IPS-NIHi7 (cell line): ENCODE measurements around the gene KIF2A.

Experiments
- DNase-seq: peaks from one replicate; pipeline ENCODE4 v3.0.0; 2012; ENCODE audit warnings: mixed read lengths; ENCODE audit errors: extremely low spot score

Gene KIF2A

DNA sequence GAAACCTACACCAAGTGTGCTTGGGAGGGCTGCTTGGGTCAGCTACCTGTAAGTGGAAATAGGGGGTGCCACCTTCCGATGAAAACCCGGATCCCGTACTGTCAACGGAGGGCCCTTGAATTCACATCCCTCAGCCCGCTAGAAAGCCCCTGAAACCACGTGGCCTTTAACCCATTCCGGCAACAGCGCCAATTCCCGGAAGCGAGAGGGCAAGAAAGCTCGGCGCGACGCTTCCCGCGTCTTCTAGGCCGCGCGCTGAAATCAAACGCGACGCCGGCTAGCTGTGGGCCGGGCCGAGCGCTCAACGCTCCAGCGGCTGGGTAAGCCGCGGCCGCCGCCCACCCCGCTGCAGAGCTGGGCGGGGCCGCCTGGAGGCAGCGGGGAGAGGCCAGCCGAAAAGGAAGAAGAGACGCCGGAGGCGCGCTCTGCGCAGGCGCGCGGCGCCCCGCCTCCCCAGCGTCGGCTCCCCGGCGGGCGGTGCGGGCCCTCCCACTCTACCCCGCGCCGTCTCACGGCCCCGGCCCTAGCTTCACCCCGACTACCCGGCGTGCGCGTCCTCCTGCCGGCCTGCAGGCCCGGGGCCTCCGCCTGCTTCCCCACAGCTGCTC lies at the start of gene KIF2A:
KIF2A (plus strand) TSS at position 492 of the 608 bp plus-strand sequence. CDS start 267 bp downstream, outside the sequence.
- DNase-seq: peak; percentile 97

GRCh38 chr5:62257020-62257367 lies 49.0 kb upstream of the KIF2A start:
- DNase-seq: no peak

- no peak for DNase-seq
Measured at GRCh38 chr5:62258654-62259053, 47.4 kb upstream of the KIF2A start.

DNA sequence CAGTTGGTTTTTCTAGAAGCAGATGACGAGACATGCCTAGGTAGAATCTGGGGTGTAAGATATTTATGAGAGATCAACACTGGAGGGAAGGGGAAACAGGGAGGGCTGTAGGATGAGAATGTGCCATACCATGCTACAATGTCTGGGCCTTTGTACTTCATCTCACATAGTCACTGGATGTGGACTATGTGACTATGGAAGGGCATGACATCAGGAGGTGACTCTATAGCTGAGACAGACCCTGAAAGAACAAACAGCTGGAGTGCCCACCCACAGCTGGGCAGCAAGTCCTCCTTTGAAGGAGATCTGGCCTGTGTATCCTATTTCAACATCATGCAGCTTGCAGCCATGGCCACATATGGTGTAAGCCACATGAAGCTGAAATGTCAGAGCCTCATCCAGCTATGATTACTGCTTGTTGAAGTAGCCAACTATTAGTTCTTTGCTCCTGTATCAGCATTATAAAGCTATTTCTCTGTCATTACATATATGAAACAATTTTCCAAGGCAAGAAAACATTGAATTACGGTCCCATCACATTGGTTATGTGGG lies 46.2 kb upstream of the KIF2A start:
- no peak for DNase-seq

DNA sequence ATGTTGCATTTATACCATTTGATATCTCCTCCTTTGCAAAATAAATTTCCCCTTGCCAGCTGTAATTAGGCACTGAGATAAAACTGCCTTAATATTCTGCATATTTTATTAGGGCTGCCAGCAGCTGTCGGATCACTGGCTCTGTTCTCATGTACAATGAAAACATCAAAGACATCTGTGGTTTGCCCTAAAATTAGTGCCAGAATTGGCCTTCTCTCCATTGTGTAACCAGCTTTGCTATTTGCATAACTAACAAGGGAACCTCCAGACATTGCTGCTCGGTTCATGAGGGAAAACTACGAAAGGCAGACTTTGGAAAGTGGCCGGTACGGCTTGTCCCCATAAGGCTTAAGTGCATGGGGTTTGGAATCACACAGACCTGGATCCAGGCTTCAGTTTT lies 45.5 kb upstream of the KIF2A start:
- no peak for DNase-seq

DNA sequence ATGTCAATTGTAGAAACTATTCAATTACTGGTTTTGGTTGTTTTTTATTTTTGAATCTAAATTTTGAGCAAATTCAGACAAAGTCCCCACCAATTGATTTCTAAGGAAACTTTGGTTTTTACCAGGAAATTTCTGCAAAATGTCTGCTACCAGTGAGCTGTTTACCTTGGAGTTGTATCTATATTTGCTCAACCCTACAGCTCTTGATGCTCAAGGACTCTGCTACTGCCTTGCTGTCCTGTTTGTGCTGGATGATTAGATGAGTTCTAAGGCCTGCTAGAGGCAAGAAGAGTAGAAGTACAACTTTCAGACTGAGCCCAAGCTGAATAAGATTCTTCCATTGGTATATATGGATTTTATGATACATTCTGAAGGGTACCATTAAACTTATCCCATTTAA lies 42.6 kb upstream of the KIF2A start:
- DNase-seq: no peak

DNA sequence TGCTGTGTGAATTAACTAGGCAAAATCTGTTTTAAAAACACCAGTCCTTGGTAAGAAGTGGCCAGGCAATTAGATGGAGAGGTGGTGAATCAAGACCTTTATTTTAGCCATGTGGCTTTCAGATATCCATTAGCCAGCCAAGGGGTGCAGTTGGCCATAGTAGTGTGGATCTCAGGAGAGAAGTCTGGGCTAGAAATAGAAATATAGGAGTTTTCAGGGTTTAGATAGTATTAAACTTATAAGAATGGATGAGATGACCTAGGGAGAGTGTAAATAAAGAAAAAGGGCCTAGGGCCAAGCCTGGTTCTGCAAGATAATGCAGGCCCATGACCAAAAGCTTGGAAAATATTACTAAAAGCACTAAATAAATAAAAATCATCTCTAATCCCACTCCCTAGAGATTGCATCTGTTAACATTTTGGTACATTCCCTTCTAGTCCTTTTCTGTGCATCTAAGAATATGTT lies 40.3 kb upstream of the KIF2A start:
- DNase-seq: no peak

DNA sequence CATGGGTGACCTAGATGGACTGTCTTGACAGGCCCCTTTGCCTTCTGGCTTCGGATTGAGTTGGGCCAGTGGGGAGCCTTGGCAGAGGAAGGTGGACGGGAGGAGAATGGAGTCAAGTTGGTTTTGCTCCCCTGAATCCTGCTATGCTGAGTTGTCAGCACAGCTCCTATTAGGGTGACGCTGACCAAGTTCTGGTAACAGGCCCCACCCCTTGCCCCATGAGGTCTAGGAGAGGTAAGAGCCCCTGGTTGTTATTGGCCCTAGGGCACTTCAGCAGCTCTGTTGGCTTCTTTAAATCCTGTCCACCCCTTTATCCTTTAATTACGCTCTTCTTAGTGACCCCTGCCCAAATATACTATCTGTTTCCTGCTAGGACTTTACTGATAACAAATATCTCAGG lies 39.4 kb upstream of the KIF2A start:
- no peak for DNase-seq

GRCh38 chr5:62268234-62268633 lies 37.8 kb upstream of the KIF2A start:
- peak; percentile 22 for DNase-seq

DNA sequence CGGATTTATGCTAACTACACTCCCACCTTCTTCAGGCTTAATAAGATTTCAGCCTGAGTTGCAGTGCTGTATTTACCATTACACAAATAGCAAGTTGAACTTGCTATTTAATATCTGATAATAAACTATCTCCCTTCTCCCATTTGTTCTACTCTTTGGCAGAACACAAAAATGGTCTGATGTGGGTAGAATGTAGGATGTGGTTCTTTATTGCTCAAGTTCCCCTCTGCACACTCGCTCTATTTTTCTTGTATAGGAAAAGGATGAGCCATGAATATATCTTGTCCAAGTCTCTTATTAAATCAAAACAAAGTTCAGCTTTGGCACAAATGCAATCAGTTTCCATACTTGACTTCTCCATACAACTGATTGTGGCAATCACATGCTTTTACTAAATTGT lies 37.2 kb upstream of the KIF2A start:
- DNase-seq: no peak

- DNase-seq: no peak
Measured at GRCh38 chr5:62271370-62271769, 34.6 kb upstream of the KIF2A start.

DNA sequence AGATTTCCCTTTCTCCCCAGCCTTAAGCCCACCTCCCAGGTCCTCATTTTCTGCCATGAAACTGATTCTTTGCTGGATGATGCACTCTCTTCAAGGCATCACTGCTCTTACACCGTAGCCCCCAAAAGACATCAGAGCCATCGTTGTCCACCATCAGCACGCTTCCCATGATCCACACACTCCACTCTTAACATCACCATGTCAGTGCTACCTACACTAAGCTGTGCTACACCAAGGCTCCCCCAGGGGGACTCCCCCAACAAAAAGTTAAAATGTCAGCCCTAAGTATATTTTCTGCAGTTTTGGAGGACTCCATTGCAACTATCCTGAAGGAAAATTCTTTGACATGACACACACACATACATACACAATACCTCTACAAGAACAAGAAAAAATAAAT lies 34.1 kb upstream of the KIF2A start:
- DNase-seq: no peak

DNA sequence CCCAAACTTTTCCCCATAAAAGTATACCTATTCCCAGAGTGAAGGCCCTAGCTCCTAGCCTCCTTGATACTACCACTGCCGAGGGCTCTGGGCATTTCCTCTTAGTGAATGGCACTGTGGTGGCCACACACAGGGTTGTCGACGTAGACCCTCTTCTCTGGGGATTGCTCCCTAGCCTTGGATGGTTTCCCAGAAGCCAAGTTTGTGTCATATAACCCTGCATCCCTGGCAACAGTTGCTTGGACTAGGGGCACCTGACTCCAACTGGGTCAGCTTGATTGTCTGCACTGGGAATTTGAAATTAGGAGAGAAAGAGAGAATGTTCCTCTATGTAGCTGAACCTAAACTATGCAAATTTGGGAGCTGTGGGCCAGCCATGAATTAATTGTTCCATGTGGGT lies 32.3 kb upstream of the KIF2A start:
- no peak for DNase-seq

DNA sequence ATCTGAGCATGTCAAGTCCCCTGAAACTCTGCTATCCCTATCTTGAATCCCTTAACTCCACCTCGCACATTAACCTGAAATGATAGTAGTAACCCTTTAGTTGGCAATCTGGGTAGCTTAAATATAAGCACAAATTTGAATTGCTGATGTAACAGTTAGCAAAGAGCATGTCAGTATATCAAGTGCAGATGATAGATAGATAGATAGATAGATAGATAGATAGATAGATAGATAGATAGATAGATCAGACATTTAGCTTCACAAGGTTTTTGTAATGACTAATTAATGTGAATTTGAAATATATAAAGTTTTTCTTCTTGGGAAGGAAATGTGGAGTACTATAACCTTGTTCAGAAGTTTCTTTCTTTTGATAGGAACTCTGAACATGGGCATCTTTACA lies 30.4 kb upstream of the KIF2A start:
- DNase-seq: no peak

- no peak for DNase-seq
Measured at GRCh38 chr5:62281411-62281810, 24.6 kb upstream of the KIF2A start.

DNA sequence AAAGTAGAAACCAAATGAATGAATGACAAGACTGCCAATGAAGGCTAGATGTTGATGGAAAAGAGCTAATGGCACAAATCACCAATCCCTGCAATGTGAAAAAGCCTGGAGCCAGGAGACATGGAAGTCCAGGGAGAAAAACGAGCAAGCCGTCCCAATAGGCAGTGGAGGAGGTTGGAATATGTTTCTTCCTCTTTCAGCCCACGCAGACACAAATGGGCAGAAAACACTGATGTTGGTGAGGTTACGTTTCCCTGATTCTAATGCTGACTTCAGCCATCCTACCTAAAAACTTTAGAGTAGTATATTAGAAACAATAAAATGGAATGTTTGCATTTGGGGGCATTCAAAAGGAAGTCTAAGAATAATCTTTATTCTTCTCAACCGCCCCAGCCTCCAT lies 23.9 kb upstream of the KIF2A start:
- no peak for DNase-seq

DNA sequence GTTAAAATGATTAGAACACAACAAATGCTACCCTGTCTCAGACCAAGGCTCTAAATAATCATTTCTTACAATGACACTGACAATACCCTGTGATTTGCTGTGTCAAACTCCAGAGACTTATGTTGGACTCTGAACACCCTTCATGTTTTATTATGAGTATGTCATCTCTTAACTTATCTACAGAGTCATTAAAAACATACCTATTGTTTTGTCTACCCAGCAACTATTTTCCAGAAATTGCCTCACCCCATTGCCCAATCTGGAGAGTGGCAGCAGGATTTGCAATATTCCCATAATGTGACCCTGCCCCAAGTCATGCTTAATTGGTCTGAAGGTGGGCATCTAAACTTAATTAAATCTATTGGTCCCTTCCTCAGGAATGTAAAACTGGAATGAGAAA lies 23.0 kb upstream of the KIF2A start:
- DNase-seq: no peak

DNA sequence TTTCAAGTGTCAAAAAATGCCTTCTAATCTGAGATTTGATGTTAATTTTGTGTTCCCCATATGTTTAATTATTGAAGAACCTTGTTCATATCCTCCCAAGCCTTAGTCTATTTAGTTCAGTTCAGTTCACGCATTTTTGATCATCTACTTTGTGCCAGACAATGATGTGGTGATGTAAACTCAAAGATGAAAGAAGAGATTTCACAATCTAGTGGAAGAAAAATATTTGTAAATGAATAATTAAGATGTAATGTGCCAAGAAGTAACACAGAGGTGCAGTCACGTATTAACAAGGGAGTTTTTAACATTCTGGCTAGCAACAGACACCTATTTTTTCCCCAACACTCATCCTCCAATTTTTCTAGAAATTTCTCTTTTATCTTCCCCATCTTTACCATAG lies 22.1 kb upstream of the KIF2A start:
- DNase-seq: no peak

- DNase-seq: no peak
Measured at GRCh38 chr5:62284946-62285891, 20.8 kb upstream of the KIF2A start.

DNA sequence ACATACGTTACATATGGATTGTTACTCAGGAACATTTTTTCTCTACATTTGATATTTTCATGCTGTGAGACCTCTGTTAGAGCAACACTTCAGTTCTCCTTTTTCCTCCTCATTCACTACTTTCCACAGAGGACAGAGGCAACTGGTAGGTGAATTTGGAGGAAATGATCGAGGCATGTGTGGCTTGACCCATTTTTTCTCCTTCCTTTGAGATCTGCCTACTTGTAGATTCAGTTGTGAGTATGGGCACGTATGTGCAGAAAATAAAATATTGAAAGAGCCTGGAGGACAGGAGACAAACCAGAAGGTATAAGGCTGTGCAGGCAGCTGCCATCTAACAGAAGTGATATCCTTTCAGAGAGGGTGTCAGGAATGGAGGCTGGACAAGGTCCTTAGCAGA lies 19.2 kb upstream of the KIF2A start:
- DNase-seq: no peak

DNA sequence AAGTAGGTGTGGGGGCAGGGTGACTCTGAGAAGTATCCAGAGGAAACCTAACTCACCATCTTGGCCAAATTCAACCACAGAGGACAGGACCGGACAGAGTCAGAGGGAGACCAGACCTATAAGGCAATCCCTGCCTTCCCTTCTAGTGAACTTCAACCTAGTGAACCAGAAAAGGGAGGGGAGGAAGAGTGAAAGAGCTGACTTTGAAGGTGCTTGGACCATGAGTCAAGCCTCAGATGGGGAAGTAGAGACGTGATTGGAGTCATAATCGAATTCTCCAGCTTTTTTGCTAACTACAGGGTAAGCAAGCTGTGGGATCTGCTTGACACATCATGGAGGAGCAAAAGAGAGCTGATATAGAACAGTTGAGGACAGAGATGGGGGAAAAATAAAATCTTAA lies 18.8 kb upstream of the KIF2A start:
- DNase-seq: no peak

DNA sequence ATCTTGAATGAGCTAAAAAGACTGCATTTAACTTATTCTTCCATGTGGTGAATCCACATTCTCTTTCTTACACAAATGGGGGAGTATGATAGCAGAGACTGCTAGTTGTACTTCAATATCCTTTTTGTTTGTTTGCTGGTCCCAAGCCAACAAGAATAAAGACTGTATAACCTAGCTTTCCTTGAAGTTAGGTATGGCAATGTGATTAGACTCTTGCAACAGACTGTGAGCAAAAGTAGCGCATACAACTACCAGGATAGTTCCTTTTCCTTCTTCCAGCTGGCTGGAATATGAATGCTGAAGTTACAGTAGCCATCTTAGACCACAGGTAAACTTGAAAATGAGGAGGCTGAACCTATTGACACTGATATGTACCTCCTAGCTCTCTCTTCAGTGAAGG lies 17.9 kb upstream of the KIF2A start:
- no peak for DNase-seq

DNA sequence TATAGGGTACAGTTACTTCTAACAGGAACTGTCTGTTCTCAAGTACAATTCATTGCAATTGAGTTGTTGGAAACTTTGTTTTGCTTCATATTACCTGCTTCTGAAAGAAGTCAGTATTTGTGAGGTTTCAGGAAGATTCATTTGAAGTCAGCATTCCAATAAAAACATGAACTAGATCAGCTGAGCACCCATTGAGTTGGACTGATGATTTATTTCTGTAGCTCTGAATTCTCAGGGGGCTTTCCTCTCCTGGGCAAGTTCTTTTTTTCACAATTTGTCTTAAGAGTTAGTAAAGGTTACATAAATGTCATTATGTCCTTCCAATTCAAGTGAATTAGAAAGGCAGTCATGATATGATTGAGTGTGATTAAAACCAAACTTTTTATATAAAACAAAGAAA lies 16.2 kb upstream of the KIF2A start:
- DNase-seq: no peak
